Measurements from ENCODE around the gene TBC1D2.
"Not testable (repeated sequence)": the region's sequence is repeated elsewhere in the genome, so short reads cannot be mapped to it uniquely, and the experiment has no call there.

The TBC1D2 gene, protein sequence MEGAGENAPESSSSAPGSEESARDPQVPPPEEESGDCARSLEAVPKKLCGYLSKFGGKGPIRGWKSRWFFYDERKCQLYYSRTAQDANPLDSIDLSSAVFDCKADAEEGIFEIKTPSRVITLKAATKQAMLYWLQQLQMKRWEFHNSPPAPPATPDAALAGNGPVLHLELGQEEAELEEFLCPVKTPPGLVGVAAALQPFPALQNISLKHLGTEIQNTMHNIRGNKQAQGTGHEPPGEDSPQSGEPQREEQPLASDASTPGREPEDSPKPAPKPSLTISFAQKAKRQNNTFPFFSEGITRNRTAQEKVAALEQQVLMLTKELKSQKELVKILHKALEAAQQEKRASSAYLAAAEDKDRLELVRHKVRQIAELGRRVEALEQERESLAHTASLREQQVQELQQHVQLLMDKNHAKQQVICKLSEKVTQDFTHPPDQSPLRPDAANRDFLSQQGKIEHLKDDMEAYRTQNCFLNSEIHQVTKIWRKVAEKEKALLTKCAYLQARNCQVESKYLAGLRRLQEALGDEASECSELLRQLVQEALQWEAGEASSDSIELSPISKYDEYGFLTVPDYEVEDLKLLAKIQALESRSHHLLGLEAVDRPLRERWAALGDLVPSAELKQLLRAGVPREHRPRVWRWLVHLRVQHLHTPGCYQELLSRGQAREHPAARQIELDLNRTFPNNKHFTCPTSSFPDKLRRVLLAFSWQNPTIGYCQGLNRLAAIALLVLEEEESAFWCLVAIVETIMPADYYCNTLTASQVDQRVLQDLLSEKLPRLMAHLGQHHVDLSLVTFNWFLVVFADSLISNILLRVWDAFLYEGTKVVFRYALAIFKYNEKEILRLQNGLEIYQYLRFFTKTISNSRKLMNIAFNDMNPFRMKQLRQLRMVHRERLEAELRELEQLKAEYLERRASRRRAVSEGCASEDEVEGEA

GRCh38 chr9:98255578-98256296 lies at the start of gene TBC1D2:
TSS of gene TBC1D2 (minus strand) at chr9:98255649. CDS start at chr9:98255541, 108 bp downstream.
- DNase-seq (ENCODE audit: low read depth): peak; percentile 90

GRCh38 chr9:98304381-98304780 lies 48.9 kb upstream of the TBC1D2 start:
- DNase-seq (ENCODE audit: low read depth): no peak

GRCh38 chr9:98303633-98304125 lies 48.2 kb upstream of the TBC1D2 start:
- no peak for DNase-seq (ENCODE audit: low read depth)

GRCh38 chr9:98302938-98303632 lies 47.6 kb upstream of the TBC1D2 start:
- DNase-seq (ENCODE audit: low read depth): no peak

GRCh38 chr9:98302150-98302549 lies 46.7 kb upstream of the TBC1D2 start:
- DNase-seq (ENCODE audit: low read depth): no peak

GRCh38 chr9:98300611-98301010 lies 45.2 kb upstream of the TBC1D2 start:
- DNase-seq (ENCODE audit: low read depth): no peak

DNA sequence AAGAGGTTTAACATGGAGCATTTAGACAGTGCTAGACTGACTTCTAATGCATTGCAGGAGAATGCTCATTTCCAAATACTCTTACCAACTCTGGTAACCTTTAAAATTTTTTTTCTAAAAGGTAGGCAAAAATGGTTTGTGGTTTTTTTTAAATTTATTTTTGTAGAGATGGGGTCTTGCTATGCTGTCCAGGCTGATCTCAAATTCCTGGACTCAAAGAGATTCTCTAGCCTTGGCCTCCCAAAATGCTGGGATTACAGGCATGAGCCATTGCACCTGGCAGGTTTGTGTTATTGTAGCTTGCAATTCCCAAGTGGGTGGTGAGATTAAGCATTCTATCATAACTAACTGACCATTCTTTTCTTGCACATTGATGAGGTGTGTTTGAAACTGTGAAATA lies 43.0 kb upstream of the TBC1D2 start:
- DNase-seq (ENCODE audit: low read depth): no peak

DNA sequence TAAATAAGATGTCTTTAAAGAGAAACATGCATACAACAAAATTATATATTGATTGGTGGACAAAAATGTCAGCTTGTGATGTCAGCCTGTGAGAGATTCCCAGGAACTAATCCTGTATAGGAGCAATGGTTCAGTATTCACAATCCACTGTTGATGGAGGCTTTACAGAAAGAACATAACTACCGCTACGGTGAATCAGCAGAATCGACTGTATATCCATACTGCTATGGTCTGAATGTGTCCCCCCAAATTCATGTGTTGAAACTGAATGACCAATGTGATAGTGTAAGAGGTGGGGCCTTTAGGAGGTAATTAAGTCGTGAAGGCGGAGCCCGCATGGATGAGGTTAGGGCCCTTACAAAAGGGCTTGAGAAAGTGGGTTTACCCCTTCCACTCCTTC lies 40.4 kb upstream of the TBC1D2 start:
- no peak for DNase-seq (ENCODE audit: low read depth)

- DNase-seq (ENCODE audit: low read depth): no peak
These were observed 36.4 kb upstream of the TBC1D2 start for GRCh38 chr9:98291820-98292219.

- DNase-seq (ENCODE audit: low read depth): no peak
These were observed 35.0 kb upstream of the TBC1D2 start for GRCh38 chr9:98290411-98290810.

DNA sequence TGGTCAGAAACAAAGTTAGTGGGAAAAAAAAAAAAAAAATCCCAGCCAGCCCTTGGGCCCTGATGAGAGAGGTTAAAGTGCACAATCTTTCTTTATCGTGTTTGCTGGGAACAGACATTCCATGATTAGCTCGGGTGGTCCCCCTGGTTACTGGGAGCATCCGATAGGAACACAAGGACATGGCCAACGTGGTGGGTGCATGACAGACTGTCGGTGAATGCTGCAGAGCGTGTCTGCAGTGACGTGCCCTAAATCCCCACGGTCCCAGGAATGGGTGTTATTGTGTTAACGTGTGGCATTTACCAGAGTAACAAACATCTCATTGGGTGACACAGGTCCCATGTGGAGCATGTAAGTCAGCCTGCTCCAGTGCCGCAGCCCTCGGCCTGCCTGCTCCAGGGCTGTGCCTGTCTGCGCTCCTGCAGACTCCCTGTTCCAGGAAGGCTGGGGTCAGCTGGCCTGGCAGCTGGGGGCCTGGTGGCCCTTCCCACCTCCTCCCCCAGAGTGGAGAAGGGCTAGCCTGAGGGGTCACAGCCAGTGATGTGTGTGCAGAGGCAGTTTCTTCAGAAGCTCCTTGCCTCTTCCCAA lies 34.3 kb upstream of the TBC1D2 start:
- no peak for DNase-seq (ENCODE audit: low read depth)

DNA sequence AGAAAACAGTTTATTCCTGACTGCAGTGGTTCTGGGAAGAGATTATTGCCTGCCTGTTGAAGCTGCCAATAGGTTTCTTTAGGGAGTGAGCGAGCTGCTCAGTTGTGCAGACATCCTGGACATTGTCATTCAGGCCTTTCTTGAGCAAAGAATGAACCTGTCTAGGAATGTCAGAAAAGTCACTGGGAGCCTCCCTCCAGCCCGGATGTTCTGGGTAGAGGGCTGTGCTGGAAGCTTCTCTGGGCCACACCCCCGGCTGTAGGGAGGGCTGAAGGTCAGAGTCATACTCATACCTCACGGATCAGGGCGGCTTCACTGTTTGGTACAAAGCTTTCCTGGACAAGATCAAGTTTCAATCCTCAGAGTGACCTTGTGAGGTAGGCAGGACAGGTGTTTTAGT lies 33.4 kb upstream of the TBC1D2 start:
- DNase-seq (ENCODE audit: low read depth): no peak

DNA sequence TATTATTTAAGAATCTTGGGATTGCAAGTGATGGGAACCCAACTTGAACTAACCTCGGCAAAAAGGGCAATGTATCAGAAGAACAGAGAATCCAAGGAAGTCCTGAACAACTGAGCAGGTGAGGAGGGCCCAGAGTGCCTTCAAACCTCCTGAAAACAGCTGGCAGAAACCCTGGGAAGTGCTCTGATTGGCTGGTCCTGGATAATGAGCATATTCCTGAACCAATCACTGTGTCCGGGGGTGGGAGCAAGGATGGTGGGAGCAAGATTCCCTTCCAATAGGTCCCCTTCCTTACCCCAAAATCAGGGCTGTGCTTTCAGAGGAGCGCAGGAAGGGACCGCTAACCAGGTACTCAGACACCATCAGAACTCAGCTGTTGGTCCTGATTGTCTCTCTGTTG lies 31.9 kb upstream of the TBC1D2 start:
- no peak for DNase-seq (ENCODE audit: low read depth)

DNA sequence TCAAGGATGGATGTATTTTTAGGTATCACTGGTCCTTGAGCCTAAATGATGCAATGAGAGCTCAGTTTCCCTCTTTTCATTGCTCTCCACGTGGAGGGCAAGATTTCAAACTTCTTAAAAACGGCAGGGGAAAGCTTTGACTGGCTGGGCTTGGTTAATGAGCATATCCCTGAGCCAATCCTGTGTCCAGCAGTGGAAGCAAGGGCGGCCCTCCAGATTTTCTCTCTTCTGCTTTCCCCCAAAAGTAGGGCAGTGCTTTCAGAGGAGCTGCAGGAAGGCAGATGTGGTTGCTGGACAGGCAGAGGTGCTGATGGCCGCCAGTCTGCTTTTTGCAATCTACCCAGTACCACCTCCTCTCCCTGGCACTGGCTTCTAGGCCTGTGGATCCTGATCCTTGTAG lies 30.0 kb upstream of the TBC1D2 start:
- no peak for DNase-seq (ENCODE audit: low read depth)

DNA sequence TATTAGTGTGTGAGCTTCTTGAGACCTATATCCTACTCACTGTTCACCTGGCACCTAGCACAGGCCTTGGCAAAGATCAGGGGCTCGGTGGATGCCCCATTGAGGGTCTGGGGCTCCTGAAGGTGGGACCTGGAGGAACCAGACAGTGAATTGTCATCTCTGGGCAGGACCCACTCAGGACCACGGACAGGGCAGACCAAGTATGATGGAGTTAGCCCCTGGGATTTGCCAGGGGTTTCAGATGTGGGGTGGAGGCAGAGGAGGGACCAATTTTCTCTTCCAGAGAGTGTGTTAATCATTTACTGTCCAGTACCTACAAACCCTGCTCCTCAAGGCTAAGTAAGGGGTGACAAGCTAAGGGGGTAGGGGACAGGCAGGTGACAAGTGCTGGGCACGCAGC lies 29.3 kb upstream of the TBC1D2 start:
- no peak for DNase-seq (ENCODE audit: low read depth)

DNA sequence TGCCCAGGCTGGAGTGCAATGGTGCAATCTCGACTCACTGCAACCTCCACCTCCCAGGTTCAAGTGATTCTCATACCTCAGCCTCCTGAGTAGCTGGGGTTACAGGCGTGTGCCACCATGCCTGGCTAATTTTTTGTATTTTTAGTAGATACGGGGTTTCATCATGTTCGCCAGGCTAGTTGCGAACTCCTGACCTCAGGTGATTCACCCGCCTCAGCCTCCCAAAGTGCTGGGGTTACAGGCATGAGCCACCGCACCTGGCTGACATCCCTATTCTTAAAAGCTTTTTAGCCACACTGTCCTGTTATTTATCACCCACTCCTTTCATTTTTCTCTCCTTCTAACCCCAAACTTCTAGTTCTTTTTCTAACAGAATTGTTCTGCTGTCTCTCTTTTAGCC lies 27.7 kb upstream of the TBC1D2 start:
- not testable (repeated sequence) for DNase-seq (ENCODE audit: low read depth)

- DNase-seq (ENCODE audit: low read depth): no peak
These were observed 25.8 kb upstream of the TBC1D2 start for GRCh38 chr9:98281281-98281680.

DNA sequence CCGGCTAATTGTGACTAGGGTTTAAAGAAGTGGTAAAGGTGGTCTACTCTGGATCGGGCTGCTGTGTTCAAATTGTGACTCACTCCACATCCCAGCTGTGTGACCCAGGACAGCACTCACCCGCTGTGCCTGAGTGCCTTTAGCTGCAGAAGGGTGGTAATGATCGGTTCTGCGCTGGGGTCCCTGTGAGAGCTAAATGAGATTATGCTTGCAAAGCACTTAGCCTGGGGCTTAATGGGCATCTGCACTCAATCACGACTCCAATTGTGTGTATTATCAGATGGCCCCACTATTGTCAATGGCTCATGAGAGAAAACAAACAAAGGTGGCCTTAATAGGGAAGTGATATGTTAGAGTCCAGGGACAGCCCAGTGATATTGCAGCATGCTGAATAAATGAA lies 25.1 kb upstream of the TBC1D2 start:
- DNase-seq (ENCODE audit: low read depth): no peak

GRCh38 chr9:98280162-98280561 lies 24.7 kb upstream of the TBC1D2 start:
- no peak for DNase-seq (ENCODE audit: low read depth)

DNA sequence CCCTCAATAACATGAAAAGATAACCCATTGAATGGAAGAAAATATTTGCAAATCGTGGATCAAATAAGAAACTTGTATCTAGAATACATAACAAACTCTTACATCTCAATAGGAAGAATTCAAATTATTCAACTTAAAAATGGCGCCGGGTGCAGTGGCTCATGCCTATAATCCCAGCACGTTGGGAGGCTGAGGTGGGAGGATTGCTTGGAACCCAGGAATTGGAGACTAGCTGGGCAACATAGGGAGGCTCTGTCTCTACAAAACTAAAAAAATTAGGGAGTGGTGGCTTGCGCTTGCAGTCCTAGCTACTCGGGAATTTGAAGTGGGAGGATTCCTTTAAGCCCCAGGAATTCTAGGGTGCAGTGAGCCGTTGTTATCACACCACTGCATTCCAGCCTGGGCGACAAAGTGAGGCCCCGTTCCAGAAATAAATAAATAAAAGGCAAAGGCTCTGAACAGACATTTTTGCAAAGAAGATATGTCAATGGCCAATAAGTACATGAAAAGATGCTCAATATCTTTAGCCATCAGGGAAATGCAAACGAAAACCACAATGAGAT lies 21.5 kb upstream of the TBC1D2 start:
- DNase-seq (ENCODE audit: low read depth): no peak

- DNase-seq (ENCODE audit: low read depth): no peak
These were observed 19.7 kb upstream of the TBC1D2 start for GRCh38 chr9:98275159-98275558.
